ENCODE measurements around the gene NCSTN.

DNA sequence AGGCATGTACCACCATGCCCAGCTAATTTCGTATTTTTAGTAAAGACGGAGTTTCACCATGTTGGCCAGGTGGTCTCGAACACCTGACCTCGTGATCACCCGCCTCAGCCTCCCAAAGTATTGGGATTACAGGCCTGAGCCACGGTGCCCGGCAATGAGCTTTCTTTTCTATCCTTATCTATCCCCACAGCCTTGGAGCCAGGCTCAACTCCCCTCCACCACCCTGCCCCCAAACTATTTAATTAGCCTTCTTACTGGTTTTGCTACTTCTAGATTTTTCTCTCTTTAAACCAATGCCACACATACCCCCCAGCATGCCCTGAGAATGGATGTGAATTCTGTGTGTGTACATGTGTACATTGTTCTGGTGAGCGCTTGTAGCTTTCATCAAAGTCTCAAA, 51.5 kb downstream of the NCSTN start:
- TF ChIP-seq, protein P1, sequence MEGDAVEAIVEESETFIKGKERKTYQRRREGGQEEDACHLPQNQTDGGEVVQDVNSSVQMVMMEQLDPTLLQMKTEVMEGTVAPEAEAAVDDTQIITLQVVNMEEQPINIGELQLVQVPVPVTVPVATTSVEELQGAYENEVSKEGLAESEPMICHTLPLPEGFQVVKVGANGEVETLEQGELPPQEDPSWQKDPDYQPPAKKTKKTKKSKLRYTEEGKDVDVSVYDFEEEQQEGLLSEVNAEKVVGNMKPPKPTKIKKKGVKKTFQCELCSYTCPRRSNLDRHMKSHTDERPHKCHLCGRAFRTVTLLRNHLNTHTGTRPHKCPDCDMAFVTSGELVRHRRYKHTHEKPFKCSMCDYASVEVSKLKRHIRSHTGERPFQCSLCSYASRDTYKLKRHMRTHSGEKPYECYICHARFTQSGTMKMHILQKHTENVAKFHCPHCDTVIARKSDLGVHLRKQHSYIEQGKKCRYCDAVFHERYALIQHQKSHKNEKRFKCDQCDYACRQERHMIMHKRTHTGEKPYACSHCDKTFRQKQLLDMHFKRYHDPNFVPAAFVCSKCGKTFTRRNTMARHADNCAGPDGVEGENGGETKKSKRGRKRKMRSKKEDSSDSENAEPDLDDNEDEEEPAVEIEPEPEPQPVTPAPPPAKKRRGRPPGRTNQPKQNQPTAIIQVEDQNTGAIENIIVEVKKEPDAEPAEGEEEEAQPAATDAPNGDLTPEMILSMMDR (IDR thresholded peaks at IDR 0.05; ENCODE audit: low read depth, low read length), result no peak
- TF ChIP-seq EZH2phosphoT487 (IDR thresholded peaks at IDR 0.05; ENCODE audit: low read depth), result no peak

All from OCI-LY3 (cell line).